DOHH2 (cell line): Measurements from ENCODE around the gene ALG6.

Experiments
- CTCF ChIP-seq: fragments of 200-600 bp; sonication (generic); IDR thresholded peaks from one replicate; pipeline ENCODE4 v1.5.1; 2014; ENCODE audit warnings: antibody characterized with exemption, mild to moderate bottlenecking, low read depth, low read length; ENCODE audit not compliant: poor library complexity, severe bottlenecking
- EZH2phosphoT487 ChIP-seq: fragments of 200-600 bp; sonication (generic); IDR thresholded peaks from 2 replicates; pipeline ENCODE4 v1.6.1; 2017; ENCODE audit warnings: borderline replicate concordance, mild to moderate bottlenecking, antibody characterized with exemption, low read length, moderate library complexity, mixed read lengths

DNA sequence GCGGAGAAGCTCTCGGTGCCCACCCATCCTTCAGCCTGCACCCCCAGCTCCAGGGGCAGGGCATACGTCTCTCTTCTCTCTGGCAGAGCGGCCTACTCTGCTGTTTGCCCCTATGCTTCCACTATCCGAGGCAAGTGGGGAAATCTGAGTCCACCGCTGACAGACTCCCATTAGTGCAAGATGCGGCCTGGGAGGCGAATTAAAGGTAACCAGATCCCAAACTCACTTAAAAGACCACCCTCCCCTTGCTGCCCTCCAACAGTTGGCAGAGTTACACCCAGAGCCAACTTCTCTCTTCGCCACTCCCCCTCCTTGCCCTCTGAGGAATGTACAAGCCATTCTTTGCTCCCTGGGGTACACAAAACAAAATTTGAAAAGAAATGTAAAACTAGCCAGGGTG, 38.6 kb upstream of the ALG6 start:
- TF ChIP-seq EZH2phosphoT487 (no peak), CTCF (no peak)
